Liver (tissue), 9 donors: ENCODE data around the gene CATSPER1. TPM values are rescaled to one million over a fixed set of nuclear protein-coding genes. Genes with fewer than 3 reads are reported as not detected.

ENCODE experiments used
- DNase-seq: peaks from one replicate; pipeline ENCODE4 v3.0.0-alpha.2; 2017; ENCODE audit warnings: low spot score
- H3K27ac ChIP-seq, 2 donors: one replicate each; pipeline ENCODE4 v1.7.0; 2013; ENCODE audit warnings: inconsistent platforms in 2 of 2, low read length in 2 of 2, control low read depth in 1 of 2, low read depth in 1 of 2, mild to moderate bottlenecking in 1 of 2
- H3K27me3 ChIP-seq, 4 donors: one replicate each; pipeline versions ENCODE4 v1.6.1 to v1.7.0; 2013; ENCODE audit warnings: low read length in 3 of 4, inconsistent platforms in 1 of 4, mild to moderate bottlenecking in 1 of 4, moderate library complexity in 1 of 4; ENCODE audit not compliant: control insufficient read depth in 4 of 4, insufficient read depth in 4 of 4
- H3K36me3 ChIP-seq, 4 donors: one replicate each; pipeline versions ENCODE4 v1.6.1 to v1.7.0; 2013; ENCODE audit warnings: low read length in 3 of 4, mild to moderate bottlenecking in 3 of 4, low read depth in 1 of 4, moderate library complexity in 1 of 4; ENCODE audit not compliant: control insufficient read depth in 4 of 4, insufficient read depth in 3 of 4
- H3K4me1 ChIP-seq, 4 donors: one replicate each; pipeline versions ENCODE4 v1.6.1 to v1.7.0; 2013; ENCODE audit warnings: low read length in 3 of 4, mild to moderate bottlenecking in 3 of 4, moderate library complexity in 1 of 4; ENCODE audit not compliant: control insufficient read depth in 4 of 4, insufficient read depth in 4 of 4
- H3K4me3 ChIP-seq, 3 donors: one replicate each; pipeline versions ENCODE4 v1.6.1 to v1.7.0; 2013; ENCODE audit warnings: low read length in 3 of 3, control low read depth in 1 of 3, low read depth in 1 of 3, mild to moderate bottlenecking in 1 of 3
- H3K9ac ChIP-seq, 2 donors: one replicate each; pipeline ENCODE4 v1.7.0; 2013; ENCODE audit warnings: low read length in 2 of 2, mild to moderate bottlenecking in 2 of 2, moderate library complexity in 2 of 2, control low read depth in 1 of 2, low read depth in 1 of 2
- H3K9me3 ChIP-seq, 4 donors: one replicate each; pipeline versions ENCODE4 v1.6.1 to v1.7.0; 2013; ENCODE audit warnings: low read length in 3 of 4; ENCODE audit not compliant: control insufficient read depth in 4 of 4
- GABPA ChIP-seq, 2 donors: IDR thresholded peaks in 1 of 2; conservative IDR thresholded peaks in 1 of 2; 2 replicates each; pipeline ENCODE4 v1.6.1; 2016; ENCODE audit warnings: antibody characterized with exemption in 2 of 2, mild to moderate bottlenecking in 1 of 2, moderate library complexity in 1 of 2
- HNF4A ChIP-seq, 2 donors: conservative IDR thresholded peaks; 2 replicates each; pipeline ENCODE4 v1.6.1; 2016; ENCODE audit warnings: antibody characterized with exemption in 2 of 2, mild to moderate bottlenecking in 2 of 2
- JUND ChIP-seq, 2 donors: IDR thresholded peaks; 2 replicates each; pipeline ENCODE4 v1.6.1; 2016; ENCODE audit warnings: antibody characterized with exemption in 2 of 2
- NR2F2 ChIP-seq: IDR thresholded peaks from 2 replicates; pipeline ENCODE4 v1.6.1; 2016; ENCODE audit warnings: antibody characterized with exemption
- RAD21 ChIP-seq, 2 donors: IDR thresholded peaks; 2 replicates each; pipeline ENCODE4 v1.6.1; 2016; ENCODE audit warnings: antibody characterized with exemption in 2 of 2, mild to moderate bottlenecking in 2 of 2
- TAF1 ChIP-seq: conservative IDR thresholded peaks from 2 replicates; pipeline ENCODE4 v1.6.1; 2016; ENCODE audit warnings: antibody characterized with exemption, mild to moderate bottlenecking
- YY1 ChIP-seq: IDR thresholded peaks from 2 replicates; pipeline ENCODE4 v1.6.1; 2016; ENCODE audit warnings: antibody characterized with exemption, mild to moderate bottlenecking
- WGBS: extraction: QIAGEN DNeasy Blood & Tissue Kit; methylation state at CpG from one replicate; pipeline ENCODE4 v1.1.7; 2013; 5-methylcytosine and 5-hydroxymethylcytosine counted together
- polyA plus RNA-seq, 2 donors: library from polyadenylated mRNA; stranded (reverse) in 1 of 2; unstranded in 1 of 2; fragments of 200-250 nt in 1 of 2; fragments of >200 nt in 1 of 2; fragmentation: Nextera tagmentation in 1 of 2; extraction: Ambion mirVana in 1 of 2; gene quantifications; one replicate each; pipeline versions ENCODE4 v1.2.1 to v1.2.3, GENCODE V29; 2013 to 2015
- total RNA-seq, 2 donors: library from RNA; depleted of rRNA; stranded (reverse); fragments of >200 nt; gene quantifications; one replicate each; pipeline ENCODE4 v1.2.3, GENCODE V29; 2014
- TF ChIP-seq, protein P1 (sequence below): IDR thresholded peaks from 2 replicates; pipeline ENCODE4 v1.6.1; 2016; ENCODE audit warnings: antibody characterized with exemption
- TF ChIP-seq, protein P2 (sequence below): IDR thresholded peaks from 2 replicates; pipeline ENCODE4 v1.6.1; 2016; ENCODE audit warnings: antibody characterized with exemption
- TF ChIP-seq, protein P3 (sequence below): IDR thresholded peaks from 2 replicates; pipeline ENCODE4 v1.6.1; 2016; ENCODE audit warnings: antibody characterized with exemption
- donor health status: healthy.
- donor health status: healthy.
- donor health status: healthy.
- donor health status: healthy.
- donor health status: healthy.

The CATSPER1 gene
- total RNA-seq = under 1 TPM in 1 of 2 donors, not detected in 1; 0.17 TPM
- polyA plus RNA-seq = not detected

DNA sequence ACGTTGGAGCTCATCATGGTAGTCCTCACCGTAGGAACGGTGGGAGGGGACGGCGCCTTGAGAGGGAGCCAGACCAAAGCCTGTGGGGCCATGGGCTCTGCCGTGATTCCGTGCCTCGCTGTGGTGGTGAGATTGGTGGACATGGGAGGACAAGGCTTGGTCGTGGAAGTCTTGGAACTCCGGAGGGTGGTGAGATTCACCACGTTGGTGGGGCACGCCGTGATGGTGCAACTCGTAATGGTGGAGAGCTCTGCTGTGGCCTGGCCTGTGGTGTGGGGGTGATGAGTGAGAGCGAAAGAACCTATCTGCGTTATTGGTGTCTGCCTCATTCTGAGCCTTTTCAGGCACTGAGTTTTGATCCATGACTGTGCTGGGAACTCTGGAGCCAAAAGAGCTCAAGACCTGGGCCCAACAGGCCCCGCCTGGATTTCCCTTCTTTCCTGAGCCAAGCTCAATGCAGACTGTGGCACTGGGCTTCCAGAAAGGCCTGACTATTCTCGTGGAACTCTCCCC is at the start of gene CATSPER1:
CATSPER1 (minus strand) TSS at position 463 of the 513 bp plus-strand sequence; CDS start at position 363, 100 bp downstream.
- WGBS = 90% methylated on average over 18 of the region's 18 CpGs
- TF ChIP-seq, protein P1, sequence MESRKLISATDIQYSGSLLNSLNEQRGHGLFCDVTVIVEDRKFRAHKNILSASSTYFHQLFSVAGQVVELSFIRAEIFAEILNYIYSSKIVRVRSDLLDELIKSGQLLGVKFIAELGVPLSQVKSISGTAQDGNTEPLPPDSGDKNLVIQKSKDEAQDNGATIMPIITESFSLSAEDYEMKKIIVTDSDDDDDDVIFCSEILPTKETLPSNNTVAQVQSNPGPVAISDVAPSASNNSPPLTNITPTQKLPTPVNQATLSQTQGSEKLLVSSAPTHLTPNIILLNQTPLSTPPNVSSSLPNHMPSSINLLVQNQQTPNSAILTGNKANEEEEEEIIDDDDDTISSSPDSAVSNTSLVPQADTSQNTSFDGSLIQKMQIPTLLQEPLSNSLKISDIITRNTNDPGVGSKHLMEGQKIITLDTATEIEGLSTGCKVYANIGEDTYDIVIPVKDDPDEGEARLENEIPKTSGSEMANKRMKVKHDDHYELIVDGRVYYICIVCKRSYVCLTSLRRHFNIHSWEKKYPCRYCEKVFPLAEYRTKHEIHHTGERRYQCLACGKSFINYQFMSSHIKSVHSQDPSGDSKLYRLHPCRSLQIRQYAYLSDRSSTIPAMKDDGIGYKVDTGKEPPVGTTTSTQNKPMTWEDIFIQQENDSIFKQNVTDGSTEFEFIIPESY = no peak
- TF ChIP-seq HNF4A (conservative IDR thresholded peaks at IDR 0.05) (no peak), RAD21 (IDR thresholded peaks at IDR 0.05) (no peak), TAF1 (no peak), GABPA (IDR thresholded peaks at IDR 0.05 in 1 of 2, conservative IDR thresholded peaks at IDR 0.05 in 1 of 2) (no peak), NR2F2 (no peak), YY1 (no peak)
- TF ChIP-seq, protein P2, sequence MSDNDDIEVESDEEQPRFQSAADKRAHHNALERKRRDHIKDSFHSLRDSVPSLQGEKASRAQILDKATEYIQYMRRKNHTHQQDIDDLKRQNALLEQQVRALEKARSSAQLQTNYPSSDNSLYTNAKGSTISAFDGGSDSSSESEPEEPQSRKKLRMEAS = no peak
- TF ChIP-seq, protein P3, sequence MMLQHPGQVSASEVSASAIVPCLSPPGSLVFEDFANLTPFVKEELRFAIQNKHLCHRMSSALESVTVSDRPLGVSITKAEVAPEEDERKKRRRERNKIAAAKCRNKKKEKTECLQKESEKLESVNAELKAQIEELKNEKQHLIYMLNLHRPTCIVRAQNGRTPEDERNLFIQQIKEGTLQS = no peak
- Histone ChIP-seq H3K4me3 (no peak within 1 kb of the TSS), H3K9me3 (no peaks in the 10 kb centered on the region), H3K27me3 (no peaks in the 10 kb centered on the region), H3K9ac (no peak within 1 kb of the TSS), H3K4me1 (peaks cover 0 to 7% (median 2%) of the 10 kb centered on the region in 4 donors), H3K27ac (no peak within 1 kb of the TSS), H3K36me3 (no peaks in the 10 kb centered on the region)
- DNase-seq = no peak

DNA sequence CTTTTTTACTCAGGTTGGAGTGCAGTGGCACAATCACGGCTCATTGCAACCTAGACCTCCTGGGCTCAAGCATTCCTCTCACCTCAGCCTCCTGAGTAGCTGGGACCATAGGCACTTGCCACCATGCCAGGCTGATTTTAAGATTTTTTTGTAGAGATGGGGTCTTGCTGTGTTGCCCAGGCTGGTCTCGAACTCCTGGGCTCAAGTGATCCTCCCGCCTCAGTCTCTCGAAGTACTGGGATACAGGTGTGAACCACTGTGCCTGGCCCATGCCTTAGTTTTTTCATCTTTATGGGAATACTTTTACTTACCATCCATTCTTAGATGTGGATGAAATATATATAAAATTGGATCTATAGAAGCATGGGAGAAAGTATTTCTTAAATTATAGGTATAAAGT is 49.0 kb upstream of the CATSPER1 start:
- H3K4me3 ChIP-seq = no peak overlapping the region
- TF ChIP-seq YY1 = no peak
- no peak for TF ChIP-seq RAD21 (IDR thresholded peaks at IDR 0.05)
- TF ChIP-seq, protein P1 = no peak
- TF ChIP-seq NR2F2 = no peak
- H3K36me3 ChIP-seq = no peaks in the 10 kb centered on the region
- H3K9ac ChIP-seq = no peak overlapping the region
- no peaks in the 10 kb centered on the region for H3K27me3 ChIP-seq
- H3K27ac ChIP-seq = no peak overlapping the region
- H3K4me1 ChIP-seq = peaks cover 0 to 7% (median 3%) of the 10 kb centered on the region in 4 donors
- DNase-seq = no peak
- 97% methylated on average over 4 of the region's 4 CpGs for WGBS
- no peaks in the 10 kb centered on the region for H3K9me3 ChIP-seq

DNA sequence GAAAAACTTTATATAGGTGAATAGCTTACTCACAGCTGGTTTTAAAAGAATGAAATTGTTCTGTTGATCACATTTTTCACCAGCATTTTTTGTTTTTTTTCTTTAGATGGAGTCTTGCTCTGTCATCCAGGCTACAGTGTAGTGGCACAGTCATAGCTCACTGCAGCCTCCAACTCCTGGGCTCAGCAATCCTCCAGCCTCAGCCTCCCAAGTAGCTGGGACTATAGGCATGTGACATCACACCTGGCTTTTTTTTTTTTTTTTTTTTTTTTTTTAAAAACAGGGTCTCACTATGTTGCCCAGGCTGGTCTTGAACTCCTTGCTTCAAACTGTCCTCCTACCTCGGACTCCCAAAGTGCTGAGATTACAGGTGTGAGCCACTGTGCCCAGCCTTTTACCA is 47.4 kb upstream of the CATSPER1 start:
- H3K4me3 ChIP-seq = no peak overlapping the region
- DNase-seq = no peak
- H3K9ac ChIP-seq = no peak overlapping the region
- no peaks in the 10 kb centered on the region for H3K27me3 ChIP-seq
- 98% methylated on average over 1 of the region's 1 CpG for WGBS
- TF ChIP-seq JUND (IDR thresholded peaks at IDR 0.05) = no peak
- TF ChIP-seq, protein P2 = no peak
- TF ChIP-seq RAD21 (IDR thresholded peaks at IDR 0.05) = no peak
- H3K9me3 ChIP-seq = no peaks in the 10 kb centered on the region
- no peak overlapping the region for H3K27ac ChIP-seq
- H3K36me3 ChIP-seq = peaks cover 0 to under 1% (median 0%) of the 10 kb centered on the region in 4 donors
- H3K4me1 ChIP-seq = peaks cover 3 to 18% (median 12%) of the 10 kb centered on the region in 4 donors
